ENCODE measurements around the gene AKR1E2.
"Not testable (repeated sequence)": the region's sequence is repeated elsewhere in the genome, so short reads cannot be mapped to it uniquely, and the experiment has no call there.

AKR1E2 gene

GRCh38 chr10:4804465-4804864 lies 21.5 kb upstream of the AKR1E2 start:
- TF ChIP-seq ZNF274 (IDR thresholded peaks at IDR 0.05; ENCODE audit: low read depth, low read length): no peak
- H3K4me3 ChIP-seq (ENCODE audit: low read length): no peak overlapping the region

GRCh38 chr10:4806534-4806933 lies 19.5 kb upstream of the AKR1E2 start:
- TF ChIP-seq ZNF274 (IDR thresholded peaks at IDR 0.05; ENCODE audit: low read depth, low read length): no peak
- H3K4me3 ChIP-seq (ENCODE audit: low read length): no peak overlapping the region

- no peak overlapping the region for H3K4me3 ChIP-seq (ENCODE audit: low read length)
- no peak for TF ChIP-seq ZNF274 (IDR thresholded peaks at IDR 0.05; ENCODE audit: low read depth, low read length)
Observed at GRCh38 chr10:4807761-4808507, 18.1 kb upstream of the AKR1E2 start.

- no peak overlapping the region for H3K4me3 ChIP-seq (ENCODE audit: low read length)
- no peak for TF ChIP-seq ZNF274 (IDR thresholded peaks at IDR 0.05; ENCODE audit: low read depth, low read length)
Observed at GRCh38 chr10:4809156-4809555, 16.9 kb upstream of the AKR1E2 start.

- no peak for TF ChIP-seq ZNF274 (IDR thresholded peaks at IDR 0.05; ENCODE audit: low read depth, low read length)
- H3K4me3 ChIP-seq (ENCODE audit: low read length): no peak overlapping the region
Observed at GRCh38 chr10:4810092-4810491, 15.9 kb upstream of the AKR1E2 start.

GRCh38 chr10:4812046-4812445 lies 14.0 kb upstream of the AKR1E2 start:
- no peak overlapping the region for H3K4me3 ChIP-seq (ENCODE audit: low read length)
- TF ChIP-seq ZNF274 (IDR thresholded peaks at IDR 0.05; ENCODE audit: low read depth, low read length): no peak

GRCh38 chr10:4813023-4813422 lies 13.0 kb upstream of the AKR1E2 start:
- H3K4me3 ChIP-seq (ENCODE audit: low read length): no peak overlapping the region
- no peak for TF ChIP-seq ZNF274 (IDR thresholded peaks at IDR 0.05; ENCODE audit: low read depth, low read length)

GRCh38 chr10:4813496-4813895 lies 12.5 kb upstream of the AKR1E2 start:
- no peak overlapping the region for H3K4me3 ChIP-seq (ENCODE audit: low read length)
- TF ChIP-seq ZNF274 (IDR thresholded peaks at IDR 0.05; ENCODE audit: low read depth, low read length): no peak

GRCh38 chr10:4815646-4816180 lies 10.3 kb upstream of the AKR1E2 start:
- H3K4me3 ChIP-seq (ENCODE audit: low read length): not testable (repeated sequence)

GRCh38 chr10:4816966-4817365 lies 9.0 kb upstream of the AKR1E2 start:
- H3K4me3 ChIP-seq (ENCODE audit: low read length): no peak overlapping the region
- TF ChIP-seq ZNF274 (IDR thresholded peaks at IDR 0.05; ENCODE audit: low read depth, low read length): no peak

GRCh38 chr10:4819067-4819466 lies 6.9 kb upstream of the AKR1E2 start:
- H3K4me3 ChIP-seq (ENCODE audit: low read length): no peak overlapping the region
- no peak for TF ChIP-seq ZNF274 (IDR thresholded peaks at IDR 0.05; ENCODE audit: low read depth, low read length)

- no peak for TF ChIP-seq ZNF274 (IDR thresholded peaks at IDR 0.05; ENCODE audit: low read depth, low read length)
- H3K4me3 ChIP-seq (ENCODE audit: low read length): no peak overlapping the region
Observed at GRCh38 chr10:4819707-4820106, 6.3 kb upstream of the AKR1E2 start.

GRCh38 chr10:4820804-4821401 lies 5.1 kb upstream of the AKR1E2 start:
- H3K4me3 ChIP-seq (ENCODE audit: low read length): no peak overlapping the region
- no peak for TF ChIP-seq ZNF274 (IDR thresholded peaks at IDR 0.05; ENCODE audit: low read depth, low read length)

GRCh38 chr10:4822208-4822607 lies 3.8 kb upstream of the AKR1E2 start:
- H3K4me3 ChIP-seq (ENCODE audit: low read length): no peak overlapping the region
- no peak for TF ChIP-seq ZNF274 (IDR thresholded peaks at IDR 0.05; ENCODE audit: low read depth, low read length)

GRCh38 chr10:4824791-4825310 lies 1.2 kb upstream of the AKR1E2 start:
- TF ChIP-seq ZNF274 (IDR thresholded peaks at IDR 0.05; ENCODE audit: low read depth, low read length): no peak
- H3K4me3 ChIP-seq (ENCODE audit: low read length): no peak overlapping the region

Data from GM08714 (cell line).